GM23338 (cell line): ENCODE results near the gene RAD51B. TPM values are rescaled to one million over a fixed set of nuclear protein-coding genes. Genes with fewer than 3 reads are reported as not detected.

Experiments used
- ATAC-seq: fragments of 200-7000 bp; cut with Tn5 transposase; 3 replicates; pipeline ENCODE4 v1.9.1; 2020
- DNase-seq: peaks from one replicate; pipeline ENCODE4 v3.0.0-alpha.2; 2015; ENCODE audit warnings: low spot score
- H2AFZ ChIP-seq: fragments of 200-600 bp; sonication (generic); 2 replicates; pipeline ENCODE4 v1.8.0; 2016; ENCODE audit warnings: antibody characterized with exemption, mild to moderate bottlenecking, moderate library complexity
- H3F3A ChIP-seq: fragments of 200-600 bp; sonication (generic); replicated peaks from 2 replicates; pipeline ENCODE4 v1.8.0; 2017; ENCODE audit warnings: antibody characterized with exemption, mixed run types, low read depth
- H3K27ac ChIP-seq: fragments of 200-600 bp; sonication (generic); 2 replicates; pipeline ENCODE4 v1.6.1; 2016; ENCODE audit warnings: low read depth
- H3K27me3 ChIP-seq: fragments of 200-600 bp; sonication (generic); 2 replicates; pipeline ENCODE4 v1.8.0; 2016; ENCODE audit warnings: mild to moderate bottlenecking, mixed run types, moderate library complexity; ENCODE audit not compliant: insufficient read depth
- H3K36me3 ChIP-seq: fragments of 200-600 bp; sonication (generic); 2 replicates; pipeline ENCODE4 v1.8.0; 2016; ENCODE audit warnings: mild to moderate bottlenecking; ENCODE audit not compliant: insufficient read depth
- H3K4me1 ChIP-seq: fragments of 200-600 bp; sonication (generic); 2 replicates; pipeline ENCODE4 v1.8.0; 2016; ENCODE audit warnings: mild to moderate bottlenecking, moderate library complexity; ENCODE audit not compliant: insufficient read depth
- H3K4me2 ChIP-seq: fragments of 200-600 bp; sonication (generic); 2 replicates; pipeline ENCODE4 v1.7.1; 2017; ENCODE audit warnings: mixed run types
- H3K4me3 ChIP-seq: fragments of 200-600 bp; sonication (generic); 2 replicates; pipeline ENCODE4 v1.6.1; 2016; ENCODE audit warnings: mixed run types
- H3K79me2 ChIP-seq: fragments of 200-600 bp; sonication (generic); replicated peaks from 2 replicates; pipeline ENCODE4 v1.8.0; 2017; ENCODE audit warnings: mild to moderate bottlenecking; ENCODE audit not compliant: insufficient read depth
- H3K9me2 ChIP-seq: fragments of 200-600 bp; sonication (generic); 2 replicates; pipeline ENCODE4 v1.8.0; 2017; ENCODE audit not compliant: insufficient read depth
- H4K20me1 ChIP-seq: fragments of 200-600 bp; sonication (generic); replicated peaks from 2 replicates; pipeline ENCODE4 v1.8.0; 2017; ENCODE audit warnings: mild to moderate bottlenecking; ENCODE audit not compliant: insufficient read depth
- H3K27ac Mint-ChIP-seq: 2 replicates; pipeline ENCODE4 v1.8.0; 2020; ENCODE audit warnings: inconsistent platforms, mild to moderate bottlenecking, moderate library complexity, mixed read lengths
- H3K27me3 Mint-ChIP-seq: 3 replicates; pipeline ENCODE4 v1.8.0; 2022; ENCODE audit warnings: low read depth, mild to moderate bottlenecking, moderate library complexity, mixed read lengths, inconsistent platforms; ENCODE audit not compliant: insufficient read depth, poor library complexity
- H3K36me3 Mint-ChIP-seq: 3 replicates; pipeline ENCODE4 v1.8.0; 2021; ENCODE audit warnings: low read depth, mild to moderate bottlenecking, inconsistent platforms, moderate library complexity, mixed read lengths
- H3K4me1 Mint-ChIP-seq: 3 replicates; pipeline ENCODE4 v1.8.0; 2020; ENCODE audit warnings: mild to moderate bottlenecking, inconsistent platforms, mixed read lengths
- H3K4me3 Mint-ChIP-seq: 3 replicates; pipeline ENCODE4 v1.8.0; 2021; ENCODE audit warnings: moderate library complexity, mild to moderate bottlenecking, inconsistent platforms, mixed read lengths
- H3K9me3 Mint-ChIP-seq: 3 replicates; pipeline ENCODE4 v1.8.0; 2020; ENCODE audit warnings: moderate library complexity, mild to moderate bottlenecking, inconsistent platforms, mixed read lengths
- CREB1 ChIP-seq: fragments of 250-450 bp; sonication (Bioruptor Pico); IDR thresholded peaks from 2 replicates; pipeline ENCODE4 v1.5.0; 2020; ENCODE audit warnings: low read depth, mild to moderate bottlenecking, moderate library complexity
- CTCF ChIP-seq, 2 experiments: fragments of 200-600 bp in 1 of 2; sonication (generic) in 1 of 2; conservative IDR thresholded peaks; 2 replicates each; pipeline versions ENCODE4 v1.5.1 to v1.6.1; 2016 to 2017; ENCODE audit warnings: antibody characterized with exemption in 2 of 2, low read depth in 2 of 2, mild to moderate bottlenecking in 2 of 2, moderate library complexity in 1 of 2
- ETS1 ChIP-seq: IDR thresholded peaks from 2 replicates; pipeline ENCODE4 v1.6.1; 2016; ENCODE audit warnings: antibody characterized with exemption
- EZH2phosphoT487 ChIP-seq: fragments of 200-600 bp; sonication (generic); IDR thresholded peaks from one replicate; pipeline ENCODE4 v1.8.1; 2018; ENCODE audit warnings: antibody characterized with exemption; ENCODE audit not compliant: unreplicated experiment
- JUNB ChIP-seq: IDR thresholded peaks from one replicate; pipeline ENCODE4 v1.6.1; 2016; ENCODE audit warnings: antibody characterized with exemption; ENCODE audit not compliant: unreplicated experiment
- NANOG ChIP-seq: IDR thresholded peaks from 2 replicates; pipeline ENCODE4 v1.6.1; 2016; ENCODE audit warnings: antibody characterized with exemption, borderline replicate concordance
- STAT1 ChIP-seq: IDR thresholded peaks from one replicate; pipeline ENCODE4 v1.6.1; 2016; ENCODE audit warnings: antibody characterized with exemption; ENCODE audit not compliant: unreplicated experiment
- ZNF331 ChIP-seq: fragments of 250-450 bp; sonication (Bioruptor Pico); IDR thresholded peaks from 2 replicates; pipeline ENCODE4 v1.5.0; 2020; ENCODE audit warnings: low read depth, mild to moderate bottlenecking, moderate library complexity
- ZNF462 ChIP-seq: fragments of 250-450 bp; sonication (Bioruptor Pico); IDR thresholded peaks from 2 replicates; pipeline ENCODE4 v1.5.0; 2020; ENCODE audit warnings: mild to moderate bottlenecking, moderate library complexity
- polyA plus RNA-seq: library from polyadenylated mRNA; unstranded; fragments of >200 nt; fragmentation: Nextera tagmentation; extraction: Ambion mirVana; gene quantifications from 2 replicates; pipeline ENCODE4 v1.2.1, GENCODE V29; 2016
- total RNA-seq: library from RNA; depleted of rRNA; stranded (reverse); fragments of >200 nt; shearing (Covaris generic); gene quantifications from 2 replicates; pipeline ENCODE4 v1.2.3, GENCODE V29; 2014

The RAD51B gene
- total and polyA plus RNA-seq, 2 experiments from 2014 or later, result 15.7 to 29.1 TPM

GRCh38 chr14:68167383-68168087, 348.0 kb downstream of the RAD51B start (continued):
- TF ChIP-seq ZNF462 (CRISPR knock-in tag) (no peak), CTCF (conservative IDR thresholded peaks at IDR 0.05; ENCODE audit: low read depth in 2 of 2) (no peak), CREB1 (CRISPR knock-in tag) (no peak), EZH2phosphoT487 (no peak), JUNB (no peak), ZNF331 (no peak)

- Mint-ChIP-seq H3K36me3 (no peaks in the 10 kb centered on the region), H3K4me3 (no peak overlapping the region), H3K27me3 (no peaks in the 10 kb centered on the region), H3K4me1 (peaks cover 15% of the 10 kb centered on the region), H3K27ac (no peak overlapping the region), H3K9me3 (no peaks in the 10 kb centered on the region)
- Histone ChIP-seq H3K27ac (no peak overlapping the region), H3K4me1 (no peaks in the 10 kb centered on the region; the same call in 1 of the 2 replicates), H3K4me2 (no peak overlapping the region), H2AFZ (no peak overlapping the region), H4K20me1 (no peaks in the 10 kb centered on the region), H3F3A (no peaks in the 10 kb centered on the region), H3K79me2 (no peaks in the 10 kb centered on the region), H3K27me3 (no peaks in the 10 kb centered on the region), H3K4me3 (no peak overlapping the region), H3K36me3 (no peaks in the 10 kb centered on the region), H3K9me2 (no peaks in the 10 kb centered on the region)
- ATAC-seq (no peak), DNase-seq (no peak)
- TF ChIP-seq NANOG, result no peak
- no peak for TF ChIP-seq CTCF (conservative IDR thresholded peaks at IDR 0.05; ENCODE audit: low read depth in 2 of 2)
- no peak for TF ChIP-seq STAT1
- TF ChIP-seq ETS1, result no peak
- TF ChIP-seq ZNF331, result no peak
Measured at GRCh38 chr14:68168460-68169109, 349.0 kb downstream of the RAD51B start.
